Measurements from ENCODE around the gene BHLHE23.

BHLHE23 gene

DNA sequence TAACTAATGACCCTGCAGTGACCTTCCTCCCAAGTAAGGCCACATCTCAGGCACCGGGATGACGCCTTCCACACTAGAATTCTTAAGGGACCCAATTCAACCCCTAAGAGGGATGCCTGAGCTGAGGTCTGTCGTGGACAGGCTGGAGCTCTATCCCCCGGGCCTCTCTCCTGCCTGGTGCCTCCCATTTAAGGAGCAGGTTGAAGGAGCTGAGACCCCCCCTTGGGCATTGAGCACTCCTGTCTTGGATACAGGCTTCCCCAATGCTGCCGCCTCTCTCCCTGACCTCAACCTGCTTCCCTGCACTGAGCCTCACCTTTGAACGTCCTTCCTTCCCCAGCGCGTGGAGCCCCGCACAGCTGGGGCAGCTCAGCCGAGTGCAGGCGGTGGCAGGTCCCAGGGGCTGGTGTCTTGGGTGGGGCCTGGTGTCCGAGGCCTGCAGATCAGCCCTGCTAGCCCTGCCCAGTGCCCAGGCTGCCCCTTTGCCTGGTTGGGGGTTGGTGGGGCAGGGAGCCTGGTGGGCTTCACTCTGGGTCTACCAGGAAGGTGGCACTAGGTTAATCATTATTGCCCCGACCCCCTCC, 19.9 kb upstream of the BHLHE23 start:
- no peak for ATAC-seq
- TF ChIP-seq ZNF70 (CRISPR knock-in tag; IDR thresholded peaks at IDR 0.05) (no peak), ZFP30 (CRISPR knock-in tag; IDR thresholded peaks at IDR 0.05) (no peak), OSR1 (CRISPR knock-in tag; IDR thresholded peaks at IDR 0.05) (no peak), TOX (CRISPR knock-in tag; IDR thresholded peaks at IDR 0.05; ENCODE audit: borderline replicate concordance) (no peak), ISL1 (CRISPR knock-in tag; IDR thresholded peaks at IDR 0.05) (no peak), TCF4 (CRISPR knock-in tag; IDR thresholded peaks at IDR 0.05; ENCODE audit: borderline replicate concordance) (no peak), PPARA (CRISPR knock-in tag; IDR thresholded peaks at IDR 0.05; ENCODE audit: borderline replicate concordance) (no peak), SNAI2 (CRISPR knock-in tag; IDR thresholded peaks at IDR 0.05) (no peak), ZNF8 (CRISPR knock-in tag; IDR thresholded peaks at IDR 0.05) (no peak), ZNF565 (CRISPR knock-in tag; conservative IDR thresholded peaks at IDR 0.05; ENCODE audit: low read depth) (no peak), ZFP3 (CRISPR knock-in tag; IDR thresholded peaks at IDR 0.05) (no peak), ESRRG (CRISPR knock-in tag; IDR thresholded peaks at IDR 0.05) (no peak), ARNTL (CRISPR knock-in tag; IDR thresholded peaks at IDR 0.05; ENCODE audit: borderline replicate concordance, low read depth) (no peak), BACH2 (CRISPR knock-in tag; IDR thresholded peaks at IDR 0.05; ENCODE audit: borderline replicate concordance) (no peak), RARB (CRISPR knock-in tag; IDR thresholded peaks at IDR 0.05) (no peak), GLIS3 (CRISPR knock-in tag; IDR thresholded peaks at IDR 0.05) (no peak), ZC3H10 (CRISPR knock-in tag; IDR thresholded peaks at IDR 0.05) (no peak)
- TF ChIP-seq, protein P1, sequence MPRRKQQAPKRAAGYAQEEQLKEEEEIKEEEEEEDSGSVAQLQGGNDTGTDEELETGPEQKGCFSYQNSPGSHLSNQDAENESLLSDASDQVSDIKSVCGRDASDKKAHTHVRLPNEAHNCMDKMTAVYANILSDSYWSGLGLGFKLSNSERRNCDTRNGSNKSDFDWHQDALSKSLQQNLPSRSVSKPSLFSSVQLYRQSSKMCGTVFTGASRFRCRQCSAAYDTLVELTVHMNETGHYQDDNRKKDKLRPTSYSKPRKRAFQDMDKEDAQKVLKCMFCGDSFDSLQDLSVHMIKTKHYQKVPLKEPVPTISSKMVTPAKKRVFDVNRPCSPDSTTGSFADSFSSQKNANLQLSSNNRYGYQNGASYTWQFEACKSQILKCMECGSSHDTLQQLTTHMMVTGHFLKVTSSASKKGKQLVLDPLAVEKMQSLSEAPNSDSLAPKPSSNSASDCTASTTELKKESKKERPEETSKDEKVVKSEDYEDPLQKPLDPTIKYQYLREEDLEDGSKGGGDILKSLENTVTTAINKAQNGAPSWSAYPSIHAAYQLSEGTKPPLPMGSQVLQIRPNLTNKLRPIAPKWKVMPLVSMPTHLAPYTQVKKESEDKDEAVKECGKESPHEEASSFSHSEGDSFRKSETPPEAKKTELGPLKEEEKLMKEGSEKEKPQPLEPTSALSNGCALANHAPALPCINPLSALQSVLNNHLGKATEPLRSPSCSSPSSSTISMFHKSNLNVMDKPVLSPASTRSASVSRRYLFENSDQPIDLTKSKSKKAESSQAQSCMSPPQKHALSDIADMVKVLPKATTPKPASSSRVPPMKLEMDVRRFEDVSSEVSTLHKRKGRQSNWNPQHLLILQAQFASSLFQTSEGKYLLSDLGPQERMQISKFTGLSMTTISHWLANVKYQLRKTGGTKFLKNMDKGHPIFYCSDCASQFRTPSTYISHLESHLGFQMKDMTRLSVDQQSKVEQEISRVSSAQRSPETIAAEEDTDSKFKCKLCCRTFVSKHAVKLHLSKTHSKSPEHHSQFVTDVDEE (CRISPR knock-in tag; IDR thresholded peaks at IDR 0.05): no peak
- TF ChIP-seq, protein P2, sequence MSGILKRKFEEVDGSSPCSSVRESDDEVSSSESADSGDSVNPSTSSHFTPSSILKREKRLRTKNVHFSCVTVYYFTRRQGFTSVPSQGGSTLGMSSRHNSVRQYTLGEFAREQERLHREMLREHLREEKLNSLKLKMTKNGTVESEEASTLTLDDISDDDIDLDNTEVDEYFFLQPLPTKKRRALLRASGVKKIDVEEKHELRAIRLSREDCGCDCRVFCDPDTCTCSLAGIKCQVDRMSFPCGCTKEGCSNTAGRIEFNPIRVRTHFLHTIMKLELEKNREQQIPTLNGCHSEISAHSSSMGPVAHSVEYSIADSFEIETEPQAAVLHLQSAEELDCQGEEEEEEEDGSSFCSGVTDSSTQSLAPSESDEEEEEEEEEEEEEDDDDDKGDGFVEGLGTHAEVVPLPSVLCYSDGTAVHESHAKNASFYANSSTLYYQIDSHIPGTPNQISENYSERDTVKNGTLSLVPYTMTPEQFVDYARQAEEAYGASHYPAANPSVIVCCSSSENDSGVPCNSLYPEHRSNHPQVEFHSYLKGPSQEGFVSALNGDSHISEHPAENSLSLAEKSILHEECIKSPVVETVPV (CRISPR knock-in tag; IDR thresholded peaks at IDR 0.05): no peak
- TF ChIP-seq, protein P3, sequence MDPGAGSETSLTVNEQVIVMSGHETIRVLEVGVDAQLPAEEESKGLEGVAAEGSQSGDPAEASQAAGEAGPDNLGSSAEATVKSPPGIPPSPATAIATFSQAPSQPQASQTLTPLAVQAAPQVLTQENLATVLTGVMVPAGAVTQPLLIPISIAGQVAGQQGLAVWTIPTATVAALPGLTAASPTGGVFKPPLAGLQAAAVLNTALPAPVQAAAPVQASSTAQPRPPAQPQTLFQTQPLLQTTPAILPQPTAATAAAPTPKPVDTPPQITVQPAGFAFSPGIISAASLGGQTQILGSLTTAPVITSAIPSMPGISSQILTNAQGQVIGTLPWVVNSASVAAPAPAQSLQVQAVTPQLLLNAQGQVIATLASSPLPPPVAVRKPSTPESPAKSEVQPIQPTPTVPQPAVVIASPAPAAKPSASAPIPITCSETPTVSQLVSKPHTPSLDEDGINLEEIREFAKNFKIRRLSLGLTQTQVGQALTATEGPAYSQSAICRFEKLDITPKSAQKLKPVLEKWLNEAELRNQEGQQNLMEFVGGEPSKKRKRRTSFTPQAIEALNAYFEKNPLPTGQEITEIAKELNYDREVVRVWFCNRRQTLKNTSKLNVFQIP (CRISPR knock-in tag; IDR thresholded peaks at IDR 0.05; ENCODE audit: borderline replicate concordance, low read depth): no peak

DNA sequence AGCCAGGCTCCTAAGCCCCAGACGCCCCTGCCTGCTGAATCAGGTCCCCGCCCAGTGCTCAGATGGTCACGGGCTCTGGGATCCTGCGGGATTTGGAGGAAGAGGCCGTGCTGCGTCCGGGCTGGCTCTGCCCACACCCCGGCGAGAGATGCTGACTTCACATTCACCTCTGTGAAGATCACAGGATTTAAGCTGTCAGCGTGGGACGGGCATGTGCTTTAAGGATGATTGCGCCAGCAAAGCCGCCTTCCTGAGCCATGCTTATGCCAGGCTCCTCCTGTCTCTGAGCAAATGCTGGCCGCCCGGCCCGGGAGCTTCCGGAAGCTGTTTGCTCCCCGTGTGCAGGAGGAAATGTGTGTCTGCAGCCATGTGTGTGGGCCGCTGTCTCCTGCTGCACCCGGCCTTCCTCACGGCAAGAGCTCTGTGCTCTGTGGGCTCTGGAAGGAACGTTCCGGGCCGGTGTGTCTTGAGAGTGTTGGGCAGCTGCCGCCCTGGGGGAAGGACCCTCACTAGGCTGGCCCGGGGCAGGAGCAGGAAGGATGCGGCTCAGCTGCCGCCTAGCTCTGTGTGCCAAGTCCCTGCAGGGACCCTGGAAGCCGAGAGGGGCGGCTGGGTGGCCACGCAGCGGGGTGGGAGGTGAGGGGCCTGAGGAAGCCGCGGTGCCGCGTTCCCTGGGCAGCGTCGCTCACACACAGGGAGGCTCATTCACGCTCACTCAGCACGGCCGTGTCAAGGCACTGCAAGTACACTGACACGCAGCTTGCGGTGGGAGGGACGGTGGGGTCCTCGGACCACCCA, 19.0 kb upstream of the BHLHE23 start:
- ATAC-seq: peak; percentile 48
- TF ChIP-seq ZFP3 (CRISPR knock-in tag; IDR thresholded peaks at IDR 0.05): no peak
- no peak for TF ChIP-seq ZNF565 (CRISPR knock-in tag; conservative IDR thresholded peaks at IDR 0.05; ENCODE audit: low read depth)
- no peak for TF ChIP-seq ZNF8 (CRISPR knock-in tag; IDR thresholded peaks at IDR 0.05)
- TF ChIP-seq SNAI2 (CRISPR knock-in tag; IDR thresholded peaks at IDR 0.05): no peak
- TF ChIP-seq ISL1 (CRISPR knock-in tag; IDR thresholded peaks at IDR 0.05): no peak
- TF ChIP-seq ZFP30 (CRISPR knock-in tag; IDR thresholded peaks at IDR 0.05): no peak
- TF ChIP-seq, protein P3 (CRISPR knock-in tag; IDR thresholded peaks at IDR 0.05; ENCODE audit: borderline replicate concordance, low read depth): no peak
- TF ChIP-seq CSDC2 (CRISPR knock-in tag; IDR thresholded peaks at IDR 0.05): no peak
- TF ChIP-seq, protein P4, sequence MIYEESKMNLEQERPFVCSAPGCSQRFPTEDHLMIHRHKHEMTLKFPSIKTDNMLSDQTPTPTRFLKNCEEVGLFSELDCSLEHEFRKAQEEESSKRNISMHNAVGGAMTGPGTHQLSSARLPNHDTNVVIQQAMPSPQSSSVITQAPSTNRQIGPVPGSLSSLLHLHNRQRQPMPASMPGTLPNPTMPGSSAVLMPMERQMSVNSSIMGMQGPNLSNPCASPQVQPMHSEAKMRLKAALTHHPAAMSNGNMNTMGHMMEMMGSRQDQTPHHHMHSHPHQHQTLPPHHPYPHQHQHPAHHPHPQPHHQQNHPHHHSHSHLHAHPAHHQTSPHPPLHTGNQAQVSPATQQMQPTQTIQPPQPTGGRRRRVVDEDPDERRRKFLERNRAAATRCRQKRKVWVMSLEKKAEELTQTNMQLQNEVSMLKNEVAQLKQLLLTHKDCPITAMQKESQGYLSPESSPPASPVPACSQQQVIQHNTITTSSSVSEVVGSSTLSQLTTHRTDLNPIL (CRISPR knock-in tag; IDR thresholded peaks at IDR 0.05; ENCODE audit: low read depth): no peak
- TF ChIP-seq TOX (CRISPR knock-in tag; IDR thresholded peaks at IDR 0.05; ENCODE audit: borderline replicate concordance): no peak
- TF ChIP-seq, protein P2 (CRISPR knock-in tag; IDR thresholded peaks at IDR 0.05): no peak
- TF ChIP-seq ZC3H10 (CRISPR knock-in tag; IDR thresholded peaks at IDR 0.05): no peak
- TF ChIP-seq, protein P5, sequence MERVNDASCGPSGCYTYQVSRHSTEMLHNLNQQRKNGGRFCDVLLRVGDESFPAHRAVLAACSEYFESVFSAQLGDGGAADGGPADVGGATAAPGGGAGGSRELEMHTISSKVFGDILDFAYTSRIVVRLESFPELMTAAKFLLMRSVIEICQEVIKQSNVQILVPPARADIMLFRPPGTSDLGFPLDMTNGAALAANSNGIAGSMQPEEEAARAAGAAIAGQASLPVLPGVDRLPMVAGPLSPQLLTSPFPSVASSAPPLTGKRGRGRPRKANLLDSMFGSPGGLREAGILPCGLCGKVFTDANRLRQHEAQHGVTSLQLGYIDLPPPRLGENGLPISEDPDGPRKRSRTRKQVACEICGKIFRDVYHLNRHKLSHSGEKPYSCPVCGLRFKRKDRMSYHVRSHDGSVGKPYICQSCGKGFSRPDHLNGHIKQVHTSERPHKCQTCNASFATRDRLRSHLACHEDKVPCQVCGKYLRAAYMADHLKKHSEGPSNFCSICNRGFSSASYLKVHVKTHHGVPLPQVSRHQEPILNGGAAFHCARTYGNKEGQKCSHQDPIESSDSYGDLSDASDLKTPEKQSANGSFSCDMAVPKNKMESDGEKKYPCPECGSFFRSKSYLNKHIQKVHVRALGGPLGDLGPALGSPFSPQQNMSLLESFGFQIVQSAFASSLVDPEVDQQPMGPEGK (CRISPR knock-in tag; IDR thresholded peaks at IDR 0.05; ENCODE audit: borderline replicate concordance): no peak
- no peak for TF ChIP-seq GLIS3 (CRISPR knock-in tag; IDR thresholded peaks at IDR 0.05)
- TF ChIP-seq OSR1 (CRISPR knock-in tag; IDR thresholded peaks at IDR 0.05): no peak
- no peak for TF ChIP-seq RARB (CRISPR knock-in tag; IDR thresholded peaks at IDR 0.05)
- no peak for TF ChIP-seq BACH2 (CRISPR knock-in tag; IDR thresholded peaks at IDR 0.05; ENCODE audit: borderline replicate concordance)
